IgD-negative memory B cell (primary cell): ENCODE measurements around the gene ITGA7. TPM values are rescaled to one million over a fixed set of nuclear protein-coding genes. Genes with fewer than 3 reads are reported as not detected.
"Not testable (repeated sequence)": the region's sequence is repeated elsewhere in the genome, so short reads cannot be mapped to it uniquely, and the experiment has no call there.

Source experiments
- H3K27ac Mint-ChIP-seq, 3 donors: one replicate each; pipeline ENCODE4 v1.8.0; 2020 to 2022; ENCODE audit warnings: mild to moderate bottlenecking in 3 of 3, mixed read lengths in 3 of 3, moderate library complexity in 1 of 3
- H3K27me3 Mint-ChIP-seq: one replicate; pipeline ENCODE4 v1.8.0; 2021; ENCODE audit warnings: mixed read lengths
- H3K36me3 Mint-ChIP-seq: one replicate; pipeline ENCODE4 v1.8.0; 2020; ENCODE audit warnings: mild to moderate bottlenecking, mixed read lengths
- H3K4me1 Mint-ChIP-seq, 3 donors: one replicate each; pipeline ENCODE4 v1.8.0; 2020 to 2022; ENCODE audit warnings: mixed read lengths in 3 of 3, mild to moderate bottlenecking in 1 of 3
- H3K4me3 Mint-ChIP-seq, 4 donors: one replicate each; pipeline ENCODE4 v1.8.0; 2020 to 2022; ENCODE audit warnings: mild to moderate bottlenecking in 4 of 4, mixed read lengths in 4 of 4, moderate library complexity in 3 of 4
- H3K9me3 Mint-ChIP-seq, 3 donors: one replicate each; pipeline ENCODE4 v1.8.0; 2020 to 2021; ENCODE audit warnings: mixed read lengths in 3 of 3, mild to moderate bottlenecking in 1 of 3
- polyA plus RNA-seq: library from polyadenylated mRNA; unstranded; fragments of 300-500 nt; fragmentation: Illumina TruSeq; gene quantifications from one replicate; pipeline ENCODE4 v1.2.3, GENCODE V29; 2021

The ITGA7 gene
- polyA plus RNA-seq, 1 donor from 2014 or later, result 0.13 TPM

- H3K36me3 Mint-ChIP-seq, result peaks cover 2% of the 10 kb centered on the region
- H3K27ac Mint-ChIP-seq, result peak overlapping the region in 2 of 3 donors; percentile 47 to 60
- H3K27me3 Mint-ChIP-seq, result no peaks in the 10 kb centered on the region
- peaks cover 7 to 19% (median 14%) of the 10 kb centered on the region in 3 donors for H3K4me1 Mint-ChIP-seq
- peak overlapping the region in 1 of 4 donors; percentile 38 for H3K4me3 Mint-ChIP-seq
- peaks cover 0 to 6% (median 3%) of the 10 kb centered on the region in 3 donors for H3K9me3 Mint-ChIP-seq
Measured at GRCh38 chr12:55670276-55670675, 37.4 kb downstream of the ITGA7 start.

- Mint-ChIP-seq H3K4me1 (peaks cover 0 to 5% (median 0%) of the 10 kb centered on the region in 3 donors), H3K9me3 (no peaks in the 10 kb centered on the region), H3K4me3 (no peak overlapping the region), H3K36me3 (peaks cover 4% of the 10 kb centered on the region), H3K27me3 (no peaks in the 10 kb centered on the region), H3K27ac (no peak overlapping the region)
Measured at GRCh38 chr12:55666508-55666907, 41.2 kb downstream of the ITGA7 start.

GRCh38 chr12:55664826-55665225 lies 42.9 kb downstream of the ITGA7 start:
- H3K27me3 Mint-ChIP-seq, result no peaks in the 10 kb centered on the region
- H3K27ac Mint-ChIP-seq, result no peak overlapping the region

DNA sequence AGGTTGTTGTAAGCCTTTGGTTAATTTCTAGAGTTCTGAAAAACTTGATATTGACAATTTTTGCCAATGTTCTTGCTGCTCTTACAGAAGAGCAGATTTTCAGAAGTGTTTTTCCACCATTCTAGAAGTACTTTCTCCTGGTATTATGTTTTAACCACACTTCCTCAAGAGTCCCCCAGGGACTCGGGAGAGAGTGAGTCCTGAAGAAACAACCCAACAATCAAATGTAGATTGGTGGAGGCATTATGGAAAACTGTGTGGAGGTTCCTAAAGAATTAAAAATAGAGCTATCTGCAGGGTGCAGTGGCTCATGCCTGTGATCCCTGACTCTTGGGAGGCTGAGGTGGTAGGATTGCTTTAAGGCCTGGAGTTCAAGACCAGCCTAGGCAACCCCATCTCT lies 44.3 kb downstream of the ITGA7 start:
- Mint-ChIP-seq H3K9me3 (no peaks in the 10 kb centered on the region), H3K27me3 (no peaks in the 10 kb centered on the region), H3K4me1 (peaks cover 0 to 6% (median 0%) of the 10 kb centered on the region in 3 donors), H3K4me3 (no peak overlapping the region), H3K27ac (no peak overlapping the region), H3K36me3 (peaks cover 1% of the 10 kb centered on the region)

More at GRCh38 chr12:55664826-55665225, 42.9 kb downstream of the ITGA7 start:
- no peak overlapping the region for H3K4me3 Mint-ChIP-seq
- peaks cover 0 to 5% (median 0%) of the 10 kb centered on the region in 3 donors for H3K4me1 Mint-ChIP-seq
- H3K36me3 Mint-ChIP-seq, result peaks cover 4% of the 10 kb centered on the region
- H3K9me3 Mint-ChIP-seq, result no peaks in the 10 kb centered on the region

GRCh38 chr12:55659486-55660385 lies 48.0 kb downstream of the ITGA7 start:
- Mint-ChIP-seq H3K27ac (no peak overlapping the region), H3K4me3 (no peak overlapping the region), H3K27me3 (no peaks in the 10 kb centered on the region), H3K4me1 (peaks cover 0 to 6% (median 5%) of the 10 kb centered on the region in 3 donors), H3K9me3 (no peaks in the 10 kb centered on the region), H3K36me3 (no peaks in the 10 kb centered on the region)

DNA sequence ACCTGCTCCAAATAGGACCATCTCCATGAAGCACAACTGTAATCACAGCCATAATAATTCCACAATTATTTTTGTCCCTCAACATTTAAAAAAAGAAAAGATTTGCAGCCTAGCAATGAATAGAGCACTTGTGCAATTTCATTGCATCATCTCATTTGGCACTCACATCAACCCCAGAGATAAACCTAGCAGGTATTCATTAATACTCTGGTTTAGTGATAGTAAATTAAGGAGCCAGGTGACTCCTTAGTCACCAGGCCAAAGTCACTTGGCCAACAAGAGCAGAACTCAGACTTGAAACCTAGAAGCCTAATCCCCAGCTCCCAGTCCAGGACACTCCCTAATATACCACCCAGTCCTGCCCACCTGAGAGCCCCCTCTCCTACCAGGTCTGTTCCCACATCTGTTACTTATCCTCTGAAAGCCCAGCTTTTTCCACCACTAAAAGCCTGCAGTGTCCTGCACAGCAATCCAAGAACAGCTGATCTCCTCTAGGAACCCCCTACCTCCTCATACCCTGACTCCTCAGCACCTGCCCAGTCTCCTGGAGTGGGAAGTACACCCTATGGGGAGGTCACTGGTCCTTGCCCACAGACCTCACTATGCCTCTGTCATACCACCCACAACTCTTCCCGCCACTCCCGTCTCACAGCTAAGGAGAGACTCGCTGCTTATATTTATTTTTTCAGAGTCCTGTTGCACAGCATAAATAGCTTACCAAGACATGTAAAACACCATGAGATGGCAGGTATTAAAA lies 48.9 kb downstream of the ITGA7 start:
- H3K27me3 Mint-ChIP-seq, result no peaks in the 10 kb centered on the region

DNA sequence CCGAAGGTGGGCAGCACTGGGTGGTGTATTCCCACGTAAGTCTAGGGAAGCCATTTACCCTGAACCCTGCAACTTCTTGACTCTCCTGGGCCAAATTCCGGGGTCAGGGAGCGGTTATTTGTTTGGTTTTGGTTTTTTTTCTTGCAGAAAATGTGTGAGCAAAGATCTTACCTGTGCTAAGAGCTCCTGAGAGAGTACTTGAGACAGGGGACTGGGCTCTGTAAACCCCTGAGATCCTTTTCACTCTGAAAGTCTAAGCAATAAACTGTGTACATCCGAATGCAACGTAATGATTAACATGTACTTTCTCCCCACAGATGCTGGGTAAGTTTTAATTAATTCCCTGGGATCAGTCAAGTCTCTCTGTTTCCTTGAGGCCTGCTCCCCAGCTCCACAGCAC lies 49.5 kb downstream of the ITGA7 start:
- Mint-ChIP-seq H3K9me3 (no peaks in the 10 kb centered on the region), H3K27me3 (no peaks in the 10 kb centered on the region), H3K27ac (no peak overlapping the region), H3K4me1 (peaks cover 0 to 6% (median 5%) of the 10 kb centered on the region in 3 donors), H3K36me3 (no peaks in the 10 kb centered on the region), H3K4me3 (no peak overlapping the region)

More for the DNA sequence above, 48.9 kb downstream of the ITGA7 start:
- Mint-ChIP-seq H3K27ac (no peak overlapping the region), H3K4me3 (no peak overlapping the region), H3K36me3 (no peaks in the 10 kb centered on the region), H3K4me1 (peaks cover 0 to 6% (median 5%) of the 10 kb centered on the region in 3 donors), H3K9me3 (no peaks in the 10 kb centered on the region)

GRCh38 chr12:55657212-55657611 lies 50.5 kb downstream of the ITGA7 start:
- peaks cover 0 to 7% (median 5%) of the 10 kb centered on the region in 3 donors for H3K4me1 Mint-ChIP-seq
- no peak overlapping the region for H3K4me3 Mint-ChIP-seq
- H3K27ac Mint-ChIP-seq, result no peak overlapping the region
- H3K9me3 Mint-ChIP-seq, result no peaks in the 10 kb centered on the region
- H3K27me3 Mint-ChIP-seq, result no peaks in the 10 kb centered on the region
- no peaks in the 10 kb centered on the region for H3K36me3 Mint-ChIP-seq

- H3K4me3 Mint-ChIP-seq, result no peak overlapping the region
- H3K27ac Mint-ChIP-seq, result no peak overlapping the region
- H3K9me3 Mint-ChIP-seq, result peaks cover 0 to 11% (median 0%) of the 10 kb centered on the region in 3 donors
- peaks cover 5 to 11% (median 7%) of the 10 kb centered on the region in 3 donors for H3K4me1 Mint-ChIP-seq
- peaks cover 3% of the 10 kb centered on the region for H3K36me3 Mint-ChIP-seq
- no peaks in the 10 kb centered on the region for H3K27me3 Mint-ChIP-seq
Measured at GRCh38 chr12:55654511-55655214, 53.0 kb downstream of the ITGA7 start.

GRCh38 chr12:55653031-55653430 lies 54.7 kb downstream of the ITGA7 start:
- Mint-ChIP-seq H3K4me3 (no peak overlapping the region), H3K36me3 (peaks cover 3% of the 10 kb centered on the region), H3K27ac (no peak overlapping the region), H3K27me3 (no peaks in the 10 kb centered on the region), H3K4me1 (peaks cover 5 to 9% (median 7%) of the 10 kb centered on the region in 3 donors), H3K9me3 (peaks cover 0 to 14% (median 2%) of the 10 kb centered on the region in 3 donors)

DNA sequence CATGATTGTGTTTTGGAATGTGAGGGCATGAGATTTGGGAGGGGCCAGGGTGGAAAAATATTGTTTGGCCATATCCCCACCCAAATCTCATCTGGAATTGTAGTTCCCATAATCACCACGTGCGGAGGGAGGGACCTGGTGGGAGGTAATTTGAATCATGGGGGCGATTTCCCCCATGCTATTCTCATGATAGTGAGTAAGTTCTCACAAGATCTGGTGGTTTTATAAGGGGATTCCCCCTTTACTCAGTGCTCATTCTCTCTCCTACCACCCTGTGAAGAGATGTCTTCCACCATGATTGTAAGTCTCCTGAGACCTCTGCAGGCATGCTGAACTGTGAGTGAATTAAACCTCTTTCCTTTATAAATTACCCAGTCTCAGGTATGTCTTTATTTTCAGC lies 55.4 kb downstream of the ITGA7 start:
- H3K27ac Mint-ChIP-seq, result peak overlapping the region in 1 of 3 donors; percentile 64
- H3K36me3 Mint-ChIP-seq, result peaks cover 3% of the 10 kb centered on the region
- H3K4me1 Mint-ChIP-seq, result peaks cover 5 to 9% (median 7%) of the 10 kb centered on the region in 3 donors
- H3K9me3 Mint-ChIP-seq, result peaks cover 0 to 14% (median 2%) of the 10 kb centered on the region in 3 donors
- peak overlapping the region in 1 of 4 donors; percentile 5 for H3K4me3 Mint-ChIP-seq
- H3K27me3 Mint-ChIP-seq, result no peaks in the 10 kb centered on the region

DNA sequence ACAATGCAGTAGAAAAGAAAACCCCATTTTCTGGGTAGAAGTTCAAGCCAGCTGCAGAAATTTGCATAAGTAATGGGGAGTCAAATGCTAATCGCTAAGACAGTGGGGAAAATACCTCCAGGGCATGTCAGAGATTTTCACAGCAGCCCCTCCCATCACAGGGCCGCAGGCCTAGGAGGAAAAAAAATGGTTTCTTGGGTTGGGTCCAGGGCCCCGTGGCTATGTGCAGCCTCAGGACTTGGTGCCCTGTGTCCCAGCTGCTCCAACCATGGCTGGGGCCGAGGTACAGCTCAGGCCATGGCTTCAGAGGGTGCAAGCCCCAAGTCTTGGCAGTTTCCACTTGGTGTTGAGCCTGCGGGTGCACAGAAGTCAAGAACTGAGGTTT lies 56.4 kb downstream of the ITGA7 start:
- Mint-ChIP-seq H3K9me3 (peaks cover 0 to 14% (median 2%) of the 10 kb centered on the region in 3 donors), H3K36me3 (peaks cover 3% of the 10 kb centered on the region), H3K4me3 (no peak overlapping the region), H3K27ac (no peak overlapping the region), H3K4me1 (peaks cover 6 to 8% (median 7%) of the 10 kb centered on the region in 3 donors), H3K27me3 (no peaks in the 10 kb centered on the region)

GRCh38 chr12:55650620-55651298 lies 56.9 kb downstream of the ITGA7 start:
- H3K36me3 Mint-ChIP-seq, H3K4me3 Mint-ChIP-seq, H3K27me3 Mint-ChIP-seq: not testable (repeated sequence)
- peaks cover 8 to 12% (median 10%) of the 10 kb centered on the region in 3 donors for H3K4me1 Mint-ChIP-seq
- H3K9me3 Mint-ChIP-seq, result peaks cover 0 to 14% (median 2%) of the 10 kb centered on the region in 3 donors
- H3K27ac Mint-ChIP-seq, result peak overlapping the region in 2 of 3 donors; percentile 20 to 34

DNA sequence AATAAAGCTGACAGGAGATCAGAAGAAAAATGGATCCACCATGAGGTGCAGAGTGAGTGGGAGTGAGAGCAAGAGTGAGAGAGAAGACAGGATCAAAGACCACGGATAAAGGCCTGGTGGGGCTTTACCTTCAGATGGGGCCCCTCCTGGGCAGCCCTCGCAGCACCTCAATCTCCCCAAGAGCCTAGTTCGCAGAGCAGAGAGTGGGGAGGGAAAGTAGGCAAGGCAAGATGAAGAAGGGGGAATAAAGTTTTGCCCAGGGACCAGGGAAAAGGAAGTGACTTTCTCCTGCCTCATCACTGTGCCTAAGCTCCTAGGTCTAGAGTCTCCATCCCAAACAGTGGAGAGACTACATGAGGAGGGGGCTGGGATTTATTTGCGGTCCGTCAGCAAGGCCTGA lies 60.7 kb downstream of the ITGA7 start:
- peak overlapping the region in 2 of 4 donors; percentile 15 to 79 for H3K4me3 Mint-ChIP-seq
- H3K4me1 Mint-ChIP-seq, result peaks cover 22 to 38% (median 22%) of the 10 kb centered on the region in 3 donors

More for the DNA sequence above, 60.7 kb downstream of the ITGA7 start:
- Mint-ChIP-seq H3K9me3 (peaks cover 0 to 14% (median 2%) of the 10 kb centered on the region in 3 donors), H3K36me3 (peaks cover 8% of the 10 kb centered on the region), H3K27me3 (no peaks in the 10 kb centered on the region), H3K27ac (peak overlapping the region; percentile 84 to 99 (median 88))
